HK-2 (cell line): Measurements from ENCODE around the gene KCNN3.

Experiments
- DNase-seq: peaks from one replicate; pipeline ENCODE4 v3.0.0-alpha.2; 2018; ENCODE audit not compliant: unreplicated experiment

The KCNN3 gene

DNA sequence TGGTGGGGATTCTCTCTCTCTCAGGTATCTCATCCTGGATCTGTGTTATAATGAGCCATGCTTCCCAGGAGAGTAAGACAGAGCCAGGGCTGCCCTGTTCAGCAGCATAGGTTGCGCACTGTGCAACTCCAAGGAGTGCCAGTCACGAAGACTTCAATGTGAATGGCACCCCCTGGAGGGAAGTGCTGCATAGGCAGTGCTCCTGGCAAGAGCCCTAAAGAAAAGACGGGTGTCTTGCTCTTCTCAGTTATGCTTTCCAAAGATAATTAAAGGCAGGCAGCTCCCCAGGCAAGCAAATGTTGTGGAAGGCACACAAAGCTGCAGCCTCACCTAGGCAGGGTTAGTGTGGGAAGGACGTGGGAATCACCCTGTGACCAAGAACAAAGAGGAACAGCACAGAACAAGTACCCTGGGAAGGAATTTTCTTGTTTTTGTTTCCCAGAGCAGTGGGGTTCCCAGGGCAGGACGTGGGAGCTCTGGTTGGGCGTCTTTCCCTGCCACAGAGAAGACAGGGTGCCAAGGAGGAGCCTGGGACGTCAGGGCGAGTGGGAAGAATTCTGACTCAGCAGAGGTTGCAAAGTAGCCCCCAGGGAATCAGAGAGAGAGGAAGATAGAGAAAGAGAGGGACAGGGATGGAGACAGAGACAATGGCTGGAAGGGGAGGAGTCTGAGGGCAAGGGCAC lies 120.9 kb downstream of the KCNN3 start:
- DNase-seq: no peak

DNA sequence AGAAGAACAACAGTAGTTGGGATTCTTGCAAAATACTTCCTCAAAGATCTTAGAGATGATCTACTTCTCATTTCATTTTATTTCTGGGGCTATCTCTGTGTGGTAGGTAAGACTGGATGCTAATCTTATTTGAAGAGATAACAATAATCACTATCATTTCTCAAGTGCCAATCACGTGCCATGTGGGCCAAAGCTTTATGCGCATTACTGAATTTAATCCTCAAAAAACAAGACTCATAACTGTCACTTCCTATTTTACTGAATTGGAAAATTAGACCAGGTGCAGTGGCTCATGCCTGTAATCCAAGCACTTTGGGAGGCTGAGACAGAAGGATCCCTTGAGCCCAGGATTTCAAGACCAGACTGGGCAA lies 121.7 kb downstream of the KCNN3 start:
- no peak for DNase-seq

DNA sequence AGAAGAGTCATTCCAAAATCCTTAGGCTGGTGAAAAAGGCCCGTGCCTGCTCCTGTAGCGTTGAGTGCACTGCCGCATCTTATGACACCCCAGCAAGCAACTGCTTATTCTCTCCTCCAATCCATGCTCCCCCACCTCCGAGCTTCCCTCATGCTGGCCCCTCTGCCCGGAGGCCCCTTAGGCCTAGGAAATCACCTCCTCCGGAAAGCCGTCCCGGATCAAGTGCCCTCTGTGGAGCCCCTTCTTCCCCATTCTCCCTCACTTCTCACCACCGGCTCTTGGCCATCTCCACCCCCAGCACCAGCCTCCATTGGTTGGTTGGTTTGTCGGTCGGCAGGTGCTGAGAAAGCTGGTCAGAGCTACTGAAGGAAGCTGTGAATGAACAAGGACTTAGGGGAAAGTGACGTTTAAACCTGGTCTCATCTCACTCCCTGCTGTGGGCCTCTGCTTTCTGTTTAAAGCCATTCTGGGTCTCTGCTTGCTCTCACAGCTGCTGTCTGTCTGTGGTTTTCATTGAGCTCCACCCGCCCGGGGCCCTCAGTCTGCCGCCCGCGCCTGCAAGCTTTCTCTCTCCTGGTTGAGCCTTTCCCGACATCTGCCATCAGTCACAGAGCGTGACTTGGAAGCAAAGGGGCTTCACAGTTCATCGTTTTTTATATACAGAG lies 122.2 kb downstream of the KCNN3 start:
- no peak for DNase-seq

DNA sequence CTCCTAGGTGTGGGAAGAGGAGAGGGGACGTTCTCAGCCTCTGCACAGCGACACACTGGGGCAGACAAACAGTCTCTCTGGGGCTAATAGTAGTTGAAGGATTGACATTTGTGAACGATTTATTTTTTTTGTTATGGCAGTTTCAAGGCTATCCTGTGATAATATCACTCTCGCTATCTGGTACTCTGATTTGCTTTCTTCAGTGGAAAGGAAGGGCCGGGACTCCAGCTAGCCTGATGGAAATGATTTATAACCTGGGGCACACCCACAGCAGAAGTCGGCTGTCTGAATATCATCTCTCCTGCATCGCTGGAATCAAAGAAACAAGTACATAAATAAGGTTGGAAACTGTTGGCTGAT lies 122.7 kb downstream of the KCNN3 start:
- no peak for DNase-seq

DNA sequence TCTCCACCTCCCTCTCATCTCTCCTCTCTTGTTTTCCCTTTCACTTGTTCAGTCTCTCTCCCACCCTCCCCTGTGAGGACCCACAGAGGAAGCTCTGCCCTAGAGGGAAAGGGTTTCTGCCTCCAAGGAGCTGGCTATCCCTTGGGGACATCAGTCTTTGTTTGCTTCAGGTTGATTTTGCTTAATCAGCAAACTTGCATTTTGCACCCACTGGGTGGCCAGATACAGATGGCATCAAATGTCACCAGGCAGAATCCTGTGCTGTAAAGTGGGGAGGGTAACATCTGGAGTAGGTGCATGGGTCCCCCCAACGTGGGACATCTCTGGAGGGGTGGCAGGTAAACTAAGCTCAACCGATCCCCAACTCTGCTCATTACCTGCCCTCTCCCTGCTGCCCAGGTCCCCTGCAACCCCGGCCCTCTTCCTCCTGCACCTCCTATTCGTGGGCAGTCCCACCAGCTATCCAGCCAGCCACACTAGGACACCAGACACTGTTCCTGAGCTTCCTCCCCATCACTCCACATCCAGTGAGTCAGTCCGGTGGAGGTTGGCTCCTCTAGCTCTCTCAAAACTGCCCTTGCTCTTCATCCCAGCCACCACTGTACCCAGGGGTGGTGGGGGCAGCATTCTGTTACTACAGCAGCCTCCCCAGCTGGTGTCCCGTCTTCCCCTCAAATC lies 123.3 kb downstream of the KCNN3 start:
- DNase-seq: no peak

DNA sequence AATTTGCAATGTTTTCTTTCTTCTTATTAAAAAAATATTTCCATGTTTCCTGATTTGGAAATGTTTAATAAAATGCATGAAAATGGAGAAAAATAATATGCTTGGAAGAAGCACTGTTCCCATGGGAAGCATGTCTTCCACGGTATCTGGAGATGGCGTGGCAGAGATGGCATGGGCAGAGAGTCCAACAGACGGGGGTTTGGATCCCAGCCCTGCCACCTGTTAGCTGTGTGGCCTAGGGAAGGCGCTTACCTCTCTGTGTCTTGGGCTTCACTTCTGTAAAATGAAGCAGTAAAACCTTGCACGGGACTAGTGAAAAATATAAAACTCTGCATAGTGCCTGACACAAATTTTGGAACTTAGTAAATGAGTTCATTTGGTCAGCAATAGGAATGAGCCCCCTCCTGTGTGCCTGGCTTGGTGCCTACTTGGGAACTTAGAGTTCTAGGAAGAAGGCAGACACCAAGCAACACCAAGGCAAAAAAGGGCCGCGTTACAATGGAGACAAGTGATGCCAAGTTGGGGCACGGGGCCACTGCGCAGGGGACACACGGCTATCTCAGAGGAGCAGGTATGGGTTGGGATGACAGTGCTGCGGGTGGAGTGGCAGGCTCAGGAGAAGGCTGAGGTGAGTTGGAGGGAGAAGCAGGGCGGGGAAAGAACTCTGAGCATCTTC lies 124.2 kb downstream of the KCNN3 start:
- no peak for DNase-seq

DNA sequence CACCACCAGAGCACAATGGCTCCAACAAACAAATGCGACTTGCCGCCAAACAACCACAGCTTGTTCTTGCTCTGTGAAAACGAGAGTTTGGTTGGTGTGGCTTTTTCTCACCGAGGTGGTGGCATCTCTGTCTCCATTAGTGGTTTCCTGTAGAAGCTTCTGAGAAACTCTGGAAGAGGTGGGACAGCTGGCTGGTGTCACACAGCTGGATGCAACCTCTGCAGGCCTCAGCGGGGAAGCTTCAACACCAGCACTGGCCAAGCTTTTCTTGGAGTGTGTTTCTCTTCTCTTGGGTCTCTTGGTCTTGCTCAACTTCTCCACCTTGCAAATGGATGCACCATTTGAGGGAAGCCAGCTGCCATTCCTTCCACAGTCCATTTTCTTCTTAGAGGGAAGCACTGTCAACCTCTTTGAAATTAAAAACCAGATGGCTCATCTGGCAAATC lies 124.8 kb downstream of the KCNN3 start:
- no peak for DNase-seq

DNA sequence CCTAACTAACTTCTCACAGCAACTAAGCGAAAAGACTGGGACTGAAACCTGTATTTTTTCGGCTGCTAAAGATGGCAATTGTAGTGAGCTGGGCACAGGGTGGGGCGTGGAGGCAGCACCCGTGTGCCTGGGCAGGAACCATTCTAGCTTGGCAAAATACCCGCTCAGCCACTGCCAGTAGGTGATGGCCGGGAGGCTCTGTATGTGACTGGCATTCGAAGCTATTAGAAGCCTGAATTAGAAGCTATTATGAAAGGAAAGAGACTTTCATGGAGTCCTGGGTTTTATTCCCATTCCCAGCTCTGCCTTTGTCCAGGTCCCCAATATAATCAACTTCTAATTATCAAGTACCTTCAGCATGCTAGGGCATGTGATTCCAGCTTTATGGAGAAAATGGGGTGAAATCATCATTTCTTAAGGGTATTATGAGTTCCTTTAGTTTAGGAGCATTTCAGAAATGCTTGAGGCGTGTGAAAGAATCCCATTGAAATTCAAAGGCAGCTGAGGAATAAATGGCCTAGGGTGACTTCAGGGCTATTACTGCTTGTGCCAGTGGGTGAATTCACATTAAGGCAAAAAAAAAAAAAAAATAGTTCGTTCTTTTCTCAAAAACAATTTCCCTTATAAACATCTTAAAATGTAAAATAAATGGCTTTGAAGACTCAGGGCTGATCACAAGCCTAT lies 125.6 kb downstream of the KCNN3 start:
- no peak for DNase-seq

DNA sequence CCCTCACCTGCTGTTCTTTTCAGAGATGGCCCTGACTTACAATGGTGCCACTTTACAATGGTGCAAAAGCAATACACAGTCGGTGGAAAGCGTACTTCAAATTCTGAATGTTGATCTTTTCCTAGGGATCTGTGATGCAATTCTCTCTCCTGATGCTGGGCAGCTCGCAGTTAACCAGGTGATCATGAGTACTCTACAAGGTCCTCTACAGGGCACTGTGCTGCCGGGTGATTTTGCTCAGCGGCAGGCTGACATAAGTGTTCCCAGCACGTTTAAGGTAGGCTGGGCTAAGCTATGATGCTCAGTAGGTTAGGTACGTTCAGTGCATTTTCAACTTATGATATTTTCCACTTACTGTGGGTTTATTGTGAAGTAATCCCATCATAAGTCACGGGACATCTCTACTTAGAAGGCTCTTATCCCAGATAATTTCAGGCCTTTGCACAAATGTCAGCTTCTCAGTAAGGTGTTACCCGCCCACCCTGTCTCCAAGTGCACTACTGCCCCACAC lies 126.5 kb downstream of the KCNN3 start:
- DNase-seq: no peak

DNA sequence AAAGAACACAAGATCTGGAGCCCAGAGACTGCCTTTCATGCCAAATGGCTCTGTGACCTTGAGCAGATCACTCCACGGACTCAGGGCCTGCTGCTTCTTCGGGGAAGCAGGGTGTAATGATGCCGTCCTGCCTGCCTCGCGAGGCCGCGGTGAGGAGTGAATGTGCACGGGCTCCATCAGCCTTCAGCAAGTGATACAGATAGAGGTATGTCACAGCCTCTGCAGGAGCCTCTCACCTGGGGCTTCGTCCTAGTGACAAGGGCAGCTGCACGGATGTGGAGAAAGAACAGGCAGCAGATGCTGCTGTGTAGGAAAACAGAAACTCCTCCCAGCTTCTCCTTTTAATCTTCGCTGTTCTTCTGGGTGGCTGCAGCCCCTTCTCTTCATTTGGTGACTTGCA lies 127.5 kb downstream of the KCNN3 start:
- no peak for DNase-seq

DNA sequence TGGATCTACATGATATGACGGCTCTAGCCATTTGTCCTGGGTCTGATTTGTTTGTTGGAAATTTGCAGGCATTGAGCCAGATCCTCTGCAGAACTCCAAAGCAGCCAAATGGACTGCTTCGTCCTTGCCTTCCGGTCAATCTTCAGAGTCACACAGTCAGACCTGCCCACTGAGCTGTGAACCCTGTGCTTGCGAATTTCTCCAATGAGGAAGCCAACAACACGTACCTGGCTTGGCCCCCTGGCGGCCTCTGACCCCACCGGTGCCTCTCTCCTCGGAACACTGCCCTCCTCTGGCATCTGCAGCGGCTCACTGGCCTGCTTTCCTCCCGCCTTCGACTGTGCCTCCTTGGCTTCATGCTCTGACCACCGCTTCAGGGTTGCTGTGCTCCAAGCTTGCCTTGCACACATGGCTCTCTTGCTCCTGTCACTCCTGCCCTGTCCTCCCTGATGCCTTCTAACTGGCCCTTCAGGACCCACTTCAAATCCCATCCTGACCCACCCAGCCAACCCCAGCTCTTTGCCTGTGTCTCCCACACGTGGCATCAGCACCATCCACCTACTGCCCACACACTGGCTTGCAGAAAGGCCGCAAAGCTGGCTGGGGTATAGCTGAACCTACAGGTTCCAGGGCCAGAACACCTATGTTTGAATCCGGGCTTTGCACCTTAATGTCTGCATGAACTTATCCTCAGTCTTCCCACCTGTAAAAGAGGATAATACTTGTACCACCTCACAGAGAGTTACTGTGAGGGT lies 128.2 kb downstream of the KCNN3 start:
- DNase-seq: no peak

DNA sequence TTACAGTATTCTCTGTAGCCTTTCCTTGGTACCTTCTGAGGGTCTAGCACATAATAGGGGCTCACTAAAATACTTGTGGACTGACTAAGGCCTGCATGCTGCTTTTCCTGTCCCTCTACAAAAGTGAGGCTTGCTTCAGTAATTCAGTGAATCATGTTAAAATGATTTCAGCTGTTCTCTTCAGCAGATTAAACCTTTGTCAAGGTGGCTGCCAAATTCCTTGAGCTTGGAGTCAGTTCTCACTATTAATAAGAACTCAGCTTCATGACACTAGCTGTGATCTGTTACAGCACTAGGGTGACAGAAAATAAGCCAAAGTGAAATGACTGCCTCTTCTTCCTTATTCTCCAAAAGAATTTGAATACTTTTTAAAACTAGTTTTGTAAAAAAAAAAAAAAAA lies 128.8 kb downstream of the KCNN3 start:
- no peak for DNase-seq

DNA sequence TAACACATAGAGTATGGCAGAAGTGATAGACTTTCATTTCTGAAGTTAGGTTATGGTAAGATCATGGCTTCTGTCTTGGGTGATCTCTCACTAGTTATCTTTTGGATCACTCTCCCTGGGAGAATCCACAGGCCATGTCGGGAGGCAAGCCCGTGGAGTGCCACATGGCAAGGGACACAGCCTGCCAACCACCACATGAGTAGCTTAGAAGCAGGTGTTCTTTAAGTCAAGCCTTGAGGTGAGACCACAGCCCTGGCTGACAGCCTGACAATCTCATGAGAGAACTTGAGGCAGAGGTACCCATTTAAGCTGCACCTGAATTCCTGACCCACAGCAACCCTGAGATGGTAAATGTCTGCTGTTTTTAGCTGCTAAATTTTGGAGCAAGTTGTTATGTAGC lies 130.4 kb downstream of the KCNN3 start:
- DNase-seq: no peak

DNA sequence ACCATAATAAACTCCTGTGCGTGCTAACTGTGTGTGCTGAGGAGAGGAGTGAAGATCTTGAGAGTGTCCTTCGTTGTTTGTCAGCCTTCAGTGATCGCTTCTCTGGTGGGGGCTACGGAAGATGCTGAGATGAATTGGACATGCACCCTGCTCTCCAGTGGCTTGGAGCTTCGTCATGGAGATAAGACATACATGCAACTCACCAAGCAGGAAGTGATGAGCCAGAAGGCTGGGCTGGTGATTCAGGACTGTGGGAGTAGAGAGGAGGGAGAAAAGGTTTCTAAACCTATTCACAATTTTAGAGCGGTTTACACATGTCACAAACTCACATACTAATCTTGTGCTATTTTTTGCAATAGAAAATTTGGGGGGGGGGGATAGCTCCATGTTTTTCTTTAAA lies 133.2 kb downstream of the KCNN3 start:
- no peak for DNase-seq

DNA sequence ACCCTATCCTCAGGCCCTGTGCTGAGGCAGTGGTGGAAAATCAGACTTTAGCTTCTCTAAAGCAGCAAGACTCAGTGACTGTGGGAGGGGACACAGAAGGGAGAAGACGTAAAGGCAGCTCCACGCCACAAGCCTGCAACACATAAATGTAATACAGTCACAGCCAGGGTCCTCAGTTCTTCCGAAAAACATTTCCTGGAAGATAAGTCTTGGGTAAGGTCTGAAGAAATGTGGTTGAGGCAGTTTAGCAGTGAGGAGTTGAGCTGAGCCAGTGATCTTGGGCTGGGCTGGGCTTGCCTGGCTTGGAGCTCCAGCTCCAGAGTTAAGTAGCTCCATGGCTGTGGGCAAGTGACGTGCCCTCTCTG lies 134.3 kb downstream of the KCNN3 start:
- DNase-seq: no peak

DNA sequence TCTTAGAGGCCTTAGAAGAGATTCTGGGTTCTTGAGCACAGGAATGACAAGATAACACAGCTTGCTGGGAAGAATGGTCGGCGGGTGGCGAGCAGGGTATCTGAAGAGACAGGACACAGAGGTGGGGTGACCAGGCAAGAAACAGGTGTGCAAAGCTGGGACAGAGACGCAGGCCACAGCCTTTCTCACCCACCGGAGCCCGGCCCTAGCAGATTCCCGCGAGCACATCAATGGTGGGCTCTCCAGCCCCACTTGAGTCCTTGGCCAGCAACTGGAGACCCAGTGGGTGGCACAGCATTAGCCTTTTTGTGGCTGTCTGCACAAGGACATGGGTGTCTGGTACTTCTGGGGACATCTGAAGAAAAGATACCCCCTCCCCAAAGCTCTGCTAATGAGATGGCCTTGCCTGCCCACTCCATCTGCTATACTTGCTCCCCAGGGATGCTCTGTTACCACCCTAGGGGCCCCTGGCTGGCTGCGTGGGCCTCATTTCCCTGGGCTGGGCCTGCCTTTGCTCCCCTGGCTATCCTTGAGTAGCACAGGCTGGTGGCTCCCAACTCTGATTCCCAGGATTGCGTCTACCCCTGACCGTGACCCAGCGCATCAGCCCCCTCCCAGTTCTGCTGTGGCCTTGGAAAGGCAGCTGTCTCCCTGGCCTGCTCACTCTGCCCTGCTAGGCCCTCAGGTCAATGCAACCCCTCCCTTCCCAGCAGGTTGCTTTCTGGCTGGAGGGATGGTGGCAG lies 134.8 kb downstream of the KCNN3 start:
- DNase-seq: no peak

DNA sequence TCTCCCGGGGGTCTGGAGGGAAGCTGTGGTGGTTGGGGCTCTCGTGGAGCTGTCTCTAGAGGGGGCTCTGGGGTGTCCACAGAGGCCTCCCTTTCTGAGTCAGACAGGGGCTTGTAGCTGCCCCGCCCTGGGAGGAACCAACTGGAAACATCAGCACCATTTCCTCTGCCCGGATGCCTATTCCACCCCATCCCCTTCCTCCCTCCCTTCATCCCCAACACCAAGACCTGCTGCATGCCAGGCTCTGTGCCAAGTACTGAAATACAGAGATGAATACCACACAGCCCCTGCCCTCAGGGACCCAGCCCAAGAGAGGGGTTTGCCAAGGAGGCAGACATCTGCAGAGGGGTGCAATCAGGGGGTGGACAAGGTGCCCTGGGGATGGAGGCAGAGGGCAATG lies 136.5 kb downstream of the KCNN3 start:
- DNase-seq: no peak

DNA sequence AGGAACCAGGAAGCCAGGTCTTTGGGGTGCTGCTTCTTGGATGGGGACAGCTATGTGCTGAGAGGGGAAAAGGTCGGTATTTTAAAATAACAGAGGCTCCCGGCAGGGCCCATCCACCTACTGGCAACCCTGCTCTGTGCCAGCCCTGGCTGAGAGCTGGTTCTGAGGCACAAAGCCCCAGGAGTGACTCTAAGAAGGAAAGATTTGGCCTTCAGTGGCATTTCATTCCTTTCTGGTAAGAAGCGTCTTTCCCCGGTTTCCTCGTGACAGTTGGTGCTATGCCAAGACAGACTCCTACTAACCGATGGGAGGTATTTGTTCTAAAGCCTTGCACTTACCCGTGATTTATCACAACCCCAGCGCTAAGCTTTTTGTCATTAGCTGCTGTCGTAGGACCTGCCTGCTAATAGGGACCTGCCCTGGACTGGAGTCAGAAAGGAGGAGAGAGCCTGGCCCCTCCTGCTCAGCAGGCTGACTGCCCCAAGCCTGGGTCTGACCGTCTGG lies 139.0 kb downstream of the KCNN3 start:
- no peak for DNase-seq

DNA sequence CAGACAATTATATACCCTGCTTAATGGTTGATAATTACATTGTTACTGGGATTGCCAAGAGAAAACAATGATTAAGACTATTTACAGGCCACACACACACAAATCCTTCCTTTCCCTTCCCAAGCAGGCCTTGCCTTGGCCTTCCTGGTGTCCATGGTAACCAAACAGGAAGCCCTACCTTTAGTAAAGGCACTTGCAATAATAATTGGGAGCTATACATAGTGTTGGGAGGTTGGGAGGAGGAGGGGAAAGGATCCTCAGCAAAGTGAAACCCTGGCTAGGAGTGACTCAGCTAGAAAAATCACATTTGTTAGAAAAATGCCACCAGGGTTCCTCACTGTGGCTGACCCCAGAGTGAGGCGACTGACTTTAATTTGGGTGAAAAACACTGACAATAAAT lies 139.8 kb downstream of the KCNN3 start:
- no peak for DNase-seq

DNA sequence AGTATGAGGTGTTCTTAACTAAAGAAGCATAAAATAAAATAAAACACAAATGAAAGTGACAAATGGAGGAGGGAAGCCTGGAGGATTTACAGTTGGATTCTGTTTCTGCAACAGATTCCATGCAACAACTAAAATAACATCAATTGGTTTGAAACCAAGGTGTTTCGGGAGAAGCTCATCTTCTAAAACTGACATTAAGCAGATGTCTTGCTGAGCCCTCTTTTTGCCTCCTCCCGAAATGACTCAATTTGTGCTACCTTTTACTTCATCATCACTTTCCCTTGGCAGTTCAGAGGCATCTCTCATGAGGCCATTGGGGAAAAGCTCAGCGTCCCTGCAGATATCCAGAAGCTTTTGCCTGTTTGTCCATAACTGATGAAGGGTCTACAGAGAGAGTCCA lies 140.5 kb downstream of the KCNN3 start:
- DNase-seq: no peak
